Motor neuron (in vitro differentiated cells): ENCODE results near the gene EPHA10. TPM values are rescaled to one million over a fixed set of nuclear protein-coding genes. Genes with fewer than 3 reads are reported as not detected.
A peak's percentile ranks its signal among the peaks of the same experiment; 100 is the strongest.
"Not testable (repeated sequence)": the region's sequence is repeated elsewhere in the genome, so short reads cannot be mapped to it uniquely, and the experiment has no call there.

Source experiments
- ATAC-seq, 8 experiments: fragments of 200-7000 bp; cut with Tn5 transposase; replicated peaks in 6 of 8; 2 replicates each; pipeline ENCODE4 v1.8.0; 2021; ENCODE audit warnings: mild to moderate bottlenecking in 8 of 8, moderate library complexity in 8 of 8
- H3K27ac ChIP-seq, 2 donors: fragments of 250-450 bp; sonication (Bioruptor Pico); 2 replicates each; pipeline ENCODE4 v1.9.0; 2021; ENCODE audit warnings: antibody characterized with exemption in 2 of 2, mild to moderate bottlenecking in 2 of 2, moderate library complexity in 1 of 2
- H3K4me1 ChIP-seq, 2 donors: fragments of 250-450 bp; sonication (Bioruptor Pico); replicated peaks in 1 of 2; 2 replicates each; pipeline ENCODE4 v1.6.1; 2021; ENCODE audit warnings: antibody characterized with exemption in 2 of 2, mild to moderate bottlenecking in 2 of 2, moderate library complexity in 1 of 2
- H3K4me3 ChIP-seq, 5 donors: fragments of 250-450 bp; sonication (Bioruptor Pico); 2 replicates each; pipeline ENCODE4 v1.9.0; 2021; ENCODE audit warnings: antibody characterized with exemption in 5 of 5, mild to moderate bottlenecking in 5 of 5, moderate library complexity in 4 of 5
- WGBS, 10 experiments: fragments of 450-650 bp; shearing (Covaris generic); methylation state at CpG; one replicate each; pipeline ENCODE4 v1.0.0; 2022; 5-methylcytosine and 5-hydroxymethylcytosine counted together
- in situ Hi-C, 9 experiments: fragments of 400-800 bp; cut with MboI; loops; one replicate each; pipeline ENCODE4 v1.15.0; 2021; ENCODE audit warnings: low sequenced_read_pairs in 9 of 9, low pct_unique_long_range_greater_than_20kb in 2 of 9; ENCODE audit not compliant: unreplicated experiment in 9 of 9
- total RNA-seq, 8 experiments: library from RNA; unstranded; fragments of 300-600 nt; gene quantifications; 2 replicates each; pipeline versions ENCODE4 v1.2.3 to v1.2.4, GENCODE V29; 2022

Gene EPHA10
- total RNA-seq, 8 experiments from 2014 or later: 0.31 to 5.4 (median 2.6) TPM

GRCh38 chr1:37691497-37692077 is 73.3 kb downstream of the EPHA10 start:
- Histone ChIP-seq H3K27ac (no peak overlapping the region), H3K4me3 (peak overlapping the region; percentile 47 to 83 (median 71)), H3K4me1 (peaks cover 8 to 13% of the 10 kb centered on the region in 2 donors)
- 0 to 10% (median 5%) methylated on average over 1 to 9 of the region's 45 CpGs; no CpG with 5 or more reads in 2 of the 10 experiments for WGBS, 10 experiments
- in situ Hi-C loops: loop anchor here in 3 of 9 experiments (25.0 kb wide), 4 partner anchors 179 to 1179 kb away; partner anchors contain the start of genes MEAF6 (in 1 of the 3) and ZC3H12A (in 1 of the 3)
- peak in 5 of 8 experiments; percentile 3 to 20 (median 8) for ATAC-seq

GRCh38 chr1:37688926-37689325 is 76.0 kb downstream of the EPHA10 start:
- peak overlapping the region; percentile 59 to 87 (median 82) for H3K4me3 ChIP-seq
- no peak overlapping the region for H3K27ac ChIP-seq
- in situ Hi-C loops: loop anchor here in 4 of 9 experiments (10.0 to 25.0 kb wide), 5 partner anchors 84 to 1177 kb away; partner anchors contain the start of genes MEAF6 (in 1 of the 4) and ZC3H12A (in 1 of the 4)
- no peak for ATAC-seq
- peaks cover 8 to 13% of the 10 kb centered on the region in 2 donors for H3K4me1 ChIP-seq
- 33 to 94% (median 88%) methylated on average over 1 to 4 of the region's 4 CpGs; no CpG with 5 or more reads in 2 of the 10 experiments for WGBS, 10 experiments

DNA sequence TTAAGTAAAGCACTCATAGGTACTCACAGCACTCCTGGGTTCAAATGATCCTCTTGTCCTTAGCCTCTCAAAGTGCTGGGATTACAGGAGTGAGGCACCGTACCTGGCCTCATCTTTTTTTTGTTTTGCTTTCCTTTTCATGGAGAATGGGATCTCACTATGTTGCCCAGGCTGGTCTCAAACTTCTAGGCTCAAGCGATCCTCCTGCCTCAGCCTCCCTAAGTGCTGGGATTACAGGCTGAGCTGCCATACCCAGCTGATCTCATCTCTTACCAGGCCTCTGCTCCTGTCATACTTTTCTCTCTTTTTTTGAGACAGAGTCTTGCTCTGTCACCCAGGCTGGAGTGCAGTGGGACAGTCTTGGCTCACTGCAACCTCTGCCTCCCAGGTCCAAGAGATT is 77.2 kb downstream of the EPHA10 start:
- H3K4me1 ChIP-seq: peaks cover 8 to 13% of the 10 kb centered on the region in 2 donors
- not testable (repeated sequence) for H3K4me3 ChIP-seq, ATAC-seq, H3K27ac ChIP-seq
- WGBS, 10 experiments: 88 to 100% (median 100%) methylated on average over 1 to 2 of the region's 2 CpGs; no CpG with 5 or more reads in 4 of the 10 experiments
- in situ Hi-C loops: loop anchor here in 4 of 9 experiments (10.0 to 25.0 kb wide), 5 partner anchors 83 to 1175 kb away; partner anchors contain the start of genes MEAF6 (in 1 of the 4) and ZC3H12A (in 1 of the 4)

- no peak overlapping the region for H3K27ac ChIP-seq
- WGBS, 10 experiments: 82 to 100% (median 93%) methylated on average over 2 to 3 of the region's 3 CpGs; no CpG with 5 or more reads in 1 of the 10 experiments
- in situ Hi-C loops: loop anchor here in 4 of 9 experiments (10.0 to 25.0 kb wide), 5 partner anchors 81 to 1173 kb away; partner anchors contain the start of genes MEAF6 (in 1 of the 4) and ZC3H12A (in 1 of the 4)
- H3K4me1 ChIP-seq: peaks cover 7 to 8% of the 10 kb centered on the region in 2 donors
- no peak overlapping the region for H3K4me3 ChIP-seq
- ATAC-seq: no peak
Observed at GRCh38 chr1:37685722-37686121, 79.2 kb downstream of the EPHA10 start.

- H3K4me1 ChIP-seq, H3K27ac ChIP-seq, ATAC-seq, H3K4me3 ChIP-seq: not testable (repeated sequence)
- in situ Hi-C loops: loop anchor here in 4 of 9 experiments (10.0 to 25.0 kb wide), 5 partner anchors 79 to 1172 kb away; partner anchors contain the start of genes MEAF6 (in 1 of the 4) and ZC3H12A (in 1 of the 4)
- WGBS, 10 experiments: 90 to 100% (median 96%) methylated on average over 1 to 9 of the region's 9 CpGs
Observed at GRCh38 chr1:37684182-37684581, 80.7 kb downstream of the EPHA10 start.

- in situ Hi-C loops: loop anchor here in 4 of 9 experiments (10.0 to 25.0 kb wide), 5 partner anchors 78 to 1170 kb away; partner anchors contain the start of genes MEAF6 (in 1 of the 4) and ZC3H12A (in 1 of the 4)
- Histone ChIP-seq H3K4me3 (no peak overlapping the region), H3K4me1 (peaks cover 0 to 1% of the 10 kb centered on the region in 2 donors), H3K27ac (no peak overlapping the region)
- WGBS, 10 experiments: 0 to 79% (median 58%) methylated on average over 1 to 5 of the region's 5 CpGs; no CpG with 5 or more reads in 1 of the 10 experiments
- peak; percentile 62 to 85 (median 73) for ATAC-seq
Observed at GRCh38 chr1:37682334-37682987, 82.5 kb downstream of the EPHA10 start.

DNA sequence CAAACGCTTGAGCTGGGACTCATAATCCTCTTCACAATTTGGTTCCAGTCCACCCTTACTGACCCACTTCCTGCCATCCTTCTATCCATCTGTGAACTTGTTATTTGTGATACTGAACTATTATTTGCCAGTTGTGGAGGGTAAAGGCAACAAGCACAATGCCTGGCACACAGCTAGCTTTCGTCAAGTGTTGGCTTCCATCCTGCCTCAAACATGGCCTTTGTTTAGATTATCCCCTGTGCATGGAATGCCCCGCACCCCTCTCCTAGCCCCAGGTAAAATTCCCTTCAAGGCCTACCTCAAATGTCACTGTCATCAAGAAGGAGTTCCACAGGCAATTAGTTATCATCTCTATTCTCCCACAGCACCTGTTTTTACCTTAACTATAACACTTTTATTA is 84.0 kb downstream of the EPHA10 start:
- H3K4me1 ChIP-seq: peaks cover 11 to 17% of the 10 kb centered on the region in 2 donors
- in situ Hi-C loops: loop anchor here in 4 of 9 experiments (10.0 to 25.0 kb wide), 5 partner anchors 76 to 1169 kb away; partner anchors contain the start of genes MEAF6 (in 1 of the 4) and ZC3H12A (in 1 of the 4)
- 50 to 100% (median 96%) methylated on average over 1 to 3 of the region's 3 CpGs; no CpG with 5 or more reads in 1 of the 10 experiments for WGBS, 10 experiments
- no peak for ATAC-seq
- no peak overlapping the region for H3K4me3 ChIP-seq
- H3K27ac ChIP-seq: no peak overlapping the region

GRCh38 chr1:37677808-37678207 is 87.1 kb downstream of the EPHA10 start:
- in situ Hi-C loops: loop anchor here in 4 of 9 experiments (10.0 to 25.0 kb wide), 5 partner anchors 73 to 1166 kb away; partner anchors contain the start of genes MEAF6 (in 1 of the 4) and ZC3H12A (in 1 of the 4)

GRCh38 chr1:37677143-37677439 is 87.8 kb downstream of the EPHA10 start:
- in situ Hi-C loops: loop anchor here in 4 of 9 experiments (10.0 to 25.0 kb wide), 5 partner anchors 72 to 1165 kb away; partner anchors contain the start of genes MEAF6 (in 1 of the 4) and ZC3H12A (in 1 of the 4)
- peaks cover 11 to 18% of the 10 kb centered on the region in 2 donors for H3K4me1 ChIP-seq
- 10 to 100% (median 20%) methylated on average over 1 to 2 of the region's 4 CpGs; no CpG with 5 or more reads in 5 of the 10 experiments for WGBS, 10 experiments
- ATAC-seq: peak in 1 of 8 experiments; percentile 54
- no peak overlapping the region for H3K27ac ChIP-seq
- H3K4me3 ChIP-seq: no peak overlapping the region

More at GRCh38 chr1:37677808-37678207, 87.1 kb downstream of the EPHA10 start:
- no peak overlapping the region for H3K27ac ChIP-seq
- H3K4me1 ChIP-seq: peaks cover 11 to 18% of the 10 kb centered on the region in 2 donors
- 40 to 92% (median 76%) methylated on average over 1 to 5 of the region's 5 CpGs; no CpG with 5 or more reads in 2 of the 10 experiments for WGBS, 10 experiments
- no peak for ATAC-seq
- H3K4me3 ChIP-seq: no peak overlapping the region

GRCh38 chr1:37676281-37677142 is 88.4 kb downstream of the EPHA10 start:
- ATAC-seq: peak in 3 of 8 experiments; percentile 54 to 77 (median 56)
- 7 to 80% (median 46%) methylated on average over 1 to 13 of the region's 14 CpGs for WGBS, 10 experiments
- Histone ChIP-seq H3K27ac (no peak overlapping the region), H3K4me3 (no peak overlapping the region), H3K4me1 (peaks cover 11 to 18% of the 10 kb centered on the region in 2 donors)
- in situ Hi-C loops: loop anchor here in 4 of 9 experiments (10.0 to 25.0 kb wide), 5 partner anchors 72 to 1164 kb away; partner anchors contain the start of genes MEAF6 (in 1 of the 4) and ZC3H12A (in 1 of the 4)

GRCh38 chr1:37673920-37674319 is 91.0 kb downstream of the EPHA10 start:
- ATAC-seq: peak in 3 of 8 experiments; percentile 30 to 92 (median 57)
- 32 to 79% (median 60%) methylated on average over 3 to 6 of the region's 10 CpGs; no CpG with 5 or more reads in 7 of the 10 experiments for WGBS, 10 experiments
- in situ Hi-C loops: loop anchor here in 1 of 9 experiments (10.0 kb wide), 1 partner anchor 69 kb away; no protein-coding TSS in a partner anchor
- Histone ChIP-seq H3K4me1 (peaks cover 11 to 18% of the 10 kb centered on the region in 2 donors), H3K27ac (no peak overlapping the region), H3K4me3 (no peak overlapping the region)
